ENCODE measurements around the gene RABL2A.
A peak's percentile ranks its signal among the peaks of the same experiment; 100 is the strongest.
"Not testable (repeated sequence)": the region's sequence is repeated elsewhere in the genome, so short reads cannot be mapped to it uniquely, and the experiment has no call there.

Gene RABL2A

DNA sequence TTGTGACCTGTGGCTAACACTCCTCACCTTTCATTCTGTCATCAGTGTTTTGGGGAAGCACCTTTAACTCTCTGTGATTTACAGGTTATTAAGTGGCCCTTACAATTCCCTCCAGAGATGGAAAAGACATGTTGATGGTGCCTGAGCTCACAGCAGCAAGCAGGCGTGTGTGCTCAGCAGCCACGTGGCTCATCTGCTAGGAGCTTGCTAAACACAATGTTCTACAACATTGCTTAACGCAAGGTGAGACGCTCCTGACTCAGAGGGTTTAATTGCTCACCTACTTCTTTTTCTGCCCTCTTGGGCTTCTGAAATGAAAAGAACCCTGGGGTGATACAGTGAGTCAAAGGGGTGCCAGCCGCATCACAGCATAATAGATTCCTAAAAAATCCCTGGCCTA is 6.1 kb upstream of the RABL2A start:
- not testable (repeated sequence) for DNase-seq

DNA sequence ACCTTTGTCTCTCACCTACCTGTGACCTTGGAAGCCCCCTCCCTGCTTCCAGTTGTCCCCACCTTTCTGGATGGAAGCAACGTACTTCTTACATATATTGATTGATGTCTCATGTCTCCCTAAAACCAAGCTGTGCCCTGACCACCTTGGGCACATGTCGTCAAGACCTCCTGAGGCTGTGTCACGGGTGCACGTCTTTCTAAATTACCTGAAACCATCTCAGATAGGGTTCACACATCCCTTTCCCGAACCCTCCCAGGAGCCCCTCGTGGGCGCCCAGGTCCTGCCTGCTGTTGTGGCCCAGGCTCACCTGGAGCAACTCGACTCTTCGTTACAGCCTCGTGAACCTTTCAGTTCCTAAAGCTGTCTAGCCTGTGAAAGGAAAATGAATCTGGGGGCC is 1.2 kb upstream of the RABL2A start:
- DNase-seq, result not testable (repeated sequence)

DNA sequence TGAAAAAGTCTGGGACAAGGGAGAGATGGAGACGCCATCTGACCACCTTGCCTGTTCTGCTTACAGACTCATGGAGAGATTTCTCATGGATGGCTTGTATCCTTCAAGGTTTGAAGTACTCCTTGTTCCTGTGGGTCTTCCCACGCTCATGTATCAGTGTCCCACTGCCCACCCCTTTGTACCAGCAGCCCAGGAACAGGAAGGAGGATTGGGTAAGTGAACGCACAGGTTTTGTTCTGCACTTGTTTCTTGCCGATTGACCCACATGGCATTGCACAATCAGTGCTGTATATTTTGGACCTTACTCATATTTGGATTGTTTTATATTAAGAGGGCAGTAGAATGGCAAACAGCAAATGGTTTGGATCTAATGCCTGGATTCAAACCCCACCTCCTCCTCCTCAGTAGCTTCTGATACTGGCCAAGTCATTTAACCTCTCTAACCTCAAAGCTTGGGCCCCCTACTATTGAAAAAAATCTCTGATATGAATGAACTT is 5.8 kb downstream of the RABL2A start:
- DNase-seq, result not testable (repeated sequence)

DNA sequence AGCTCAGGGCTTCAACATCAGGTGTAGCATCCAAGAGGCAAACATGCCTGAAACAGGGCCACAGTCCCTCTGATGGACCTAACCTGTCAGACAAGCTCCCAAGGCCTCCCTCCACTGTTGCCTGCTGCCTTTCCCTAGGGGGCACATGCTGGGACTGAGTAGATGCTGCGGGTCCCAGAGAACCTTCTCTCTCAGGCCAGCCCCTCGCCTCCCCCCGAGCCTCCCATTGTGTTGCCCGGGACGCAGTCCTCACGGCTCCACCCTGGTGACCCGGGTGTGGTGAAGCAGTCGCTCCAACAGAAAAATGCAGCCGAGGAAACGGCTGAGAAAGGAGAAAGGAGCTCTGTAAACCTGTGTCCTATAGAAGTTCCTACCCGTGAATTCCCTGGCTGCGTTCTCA is 8.3 kb downstream of the RABL2A start:
- DNase-seq, result not testable (repeated sequence)

DNA sequence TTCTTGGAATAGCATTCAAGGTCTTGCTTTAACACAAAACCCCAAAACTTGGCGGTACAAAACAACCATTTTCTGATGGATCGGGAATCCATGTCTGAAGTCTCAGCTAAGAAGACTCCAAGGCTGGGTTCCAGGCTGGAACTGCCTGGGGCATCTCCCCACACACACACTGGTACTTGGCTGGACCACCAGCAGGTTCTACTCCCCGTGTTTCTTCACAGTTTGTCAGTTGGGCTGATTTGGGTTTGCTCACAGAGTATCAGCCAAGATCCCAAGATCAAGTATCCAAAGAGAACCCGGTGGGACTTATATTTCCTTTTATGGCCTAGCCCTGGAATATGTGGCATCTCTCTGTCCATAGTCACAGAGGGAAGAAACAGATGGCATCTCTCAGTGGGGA is 9.2 kb downstream of the RABL2A start:
- not testable (repeated sequence) for DNase-seq

DNA sequence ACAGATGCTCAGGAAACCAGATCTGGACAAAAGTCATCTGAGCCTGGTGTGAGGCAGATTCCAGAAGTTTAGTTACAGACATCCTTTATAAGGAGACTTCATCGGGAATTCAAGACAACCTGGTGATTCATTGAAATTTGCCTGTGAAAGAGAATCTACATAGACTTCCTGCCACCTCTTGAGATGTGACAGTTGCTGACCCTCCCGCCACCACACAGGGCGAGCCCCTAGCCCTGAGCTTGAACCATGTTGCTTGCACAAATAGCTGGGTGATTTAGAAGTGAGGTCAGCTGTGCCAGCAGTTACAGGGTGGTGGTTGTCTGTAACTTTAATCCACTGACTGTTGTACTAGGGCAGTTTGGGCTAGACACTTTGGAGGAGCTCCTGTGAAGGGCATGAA is 11.0 kb downstream of the RABL2A start:
- not testable (repeated sequence) for DNase-seq

DNA sequence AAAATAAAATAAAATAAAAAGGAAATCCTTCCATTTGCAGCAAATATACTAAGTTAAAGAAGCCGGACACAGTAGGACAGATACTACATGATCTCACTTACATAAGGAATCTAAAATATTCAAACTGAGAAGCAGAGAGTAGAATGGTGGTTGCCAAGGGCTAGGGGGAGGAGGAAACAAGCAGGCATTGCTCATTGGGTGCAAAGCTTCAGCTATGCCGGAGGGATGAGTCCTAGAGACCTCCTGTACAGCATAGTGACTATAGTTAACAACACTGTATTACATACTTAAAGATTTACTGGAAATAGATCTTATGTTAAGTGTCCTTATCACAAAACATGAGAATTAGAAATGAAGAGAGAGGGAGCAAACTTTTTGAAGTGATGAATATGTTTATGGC is 19.2 kb downstream of the RABL2A start:
- DNase-seq, result not testable (repeated sequence)

DNA sequence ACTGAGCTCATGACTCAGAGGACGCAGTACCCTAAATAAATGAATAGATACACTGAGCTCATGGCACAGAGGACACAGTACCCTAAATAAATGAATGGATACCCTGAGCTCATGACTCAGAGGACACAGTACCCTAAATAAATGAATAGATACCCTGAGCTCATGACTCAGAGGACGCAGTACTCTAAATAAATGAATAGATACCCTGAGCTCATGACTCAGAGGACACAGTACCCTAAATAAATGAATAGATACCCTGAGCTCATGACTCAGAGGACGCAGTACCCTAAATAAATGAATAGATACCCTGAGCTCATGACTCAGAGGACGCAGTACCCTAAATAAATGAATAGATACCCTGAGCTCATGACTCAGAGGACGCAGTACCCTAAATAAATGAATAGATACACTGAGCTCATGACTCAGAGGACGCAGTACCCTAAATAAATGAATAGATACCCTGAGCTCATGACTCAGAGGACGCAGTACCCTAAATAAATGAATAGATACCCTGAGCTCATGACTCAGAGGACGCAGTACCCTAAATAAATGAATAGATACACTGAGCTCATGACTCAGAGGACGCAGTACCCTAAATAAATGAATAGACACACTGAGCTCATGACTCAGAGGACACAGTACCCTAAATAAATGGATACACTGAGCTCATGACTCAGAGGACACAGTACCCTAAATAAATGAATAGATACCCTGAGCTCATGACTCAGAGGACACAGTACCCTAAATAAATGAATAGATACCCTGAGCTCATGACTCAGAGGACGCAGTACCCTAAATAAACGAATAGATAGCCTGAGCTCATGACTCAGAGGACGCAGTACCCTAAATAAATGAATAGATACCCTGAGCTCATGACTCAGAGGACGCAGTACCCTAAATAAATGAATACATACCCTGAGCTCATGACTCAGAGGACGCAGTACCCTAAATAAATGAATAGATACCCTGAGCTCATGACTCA is 24.1 kb downstream of the RABL2A start:
- DNase-seq, result not testable (repeated sequence)

DNA sequence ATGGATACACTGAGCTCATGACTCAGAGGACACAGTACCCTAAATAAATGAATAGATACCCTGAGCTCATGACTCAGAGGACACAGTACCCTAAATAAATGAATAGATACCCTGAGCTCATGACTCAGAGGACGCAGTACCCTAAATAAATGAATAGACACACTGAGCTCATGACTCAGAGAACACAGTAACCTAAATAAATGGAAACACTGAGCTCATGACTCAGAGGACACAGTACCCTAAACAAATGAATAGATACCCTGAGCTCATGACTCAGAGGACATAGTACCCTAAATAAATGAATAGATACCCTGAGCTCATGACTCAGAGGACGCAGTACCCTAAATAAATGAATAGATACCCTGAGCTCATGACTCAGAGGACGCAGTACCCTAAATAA is 25.5 kb downstream of the RABL2A start:
- DNase-seq, result not testable (repeated sequence)

DNA sequence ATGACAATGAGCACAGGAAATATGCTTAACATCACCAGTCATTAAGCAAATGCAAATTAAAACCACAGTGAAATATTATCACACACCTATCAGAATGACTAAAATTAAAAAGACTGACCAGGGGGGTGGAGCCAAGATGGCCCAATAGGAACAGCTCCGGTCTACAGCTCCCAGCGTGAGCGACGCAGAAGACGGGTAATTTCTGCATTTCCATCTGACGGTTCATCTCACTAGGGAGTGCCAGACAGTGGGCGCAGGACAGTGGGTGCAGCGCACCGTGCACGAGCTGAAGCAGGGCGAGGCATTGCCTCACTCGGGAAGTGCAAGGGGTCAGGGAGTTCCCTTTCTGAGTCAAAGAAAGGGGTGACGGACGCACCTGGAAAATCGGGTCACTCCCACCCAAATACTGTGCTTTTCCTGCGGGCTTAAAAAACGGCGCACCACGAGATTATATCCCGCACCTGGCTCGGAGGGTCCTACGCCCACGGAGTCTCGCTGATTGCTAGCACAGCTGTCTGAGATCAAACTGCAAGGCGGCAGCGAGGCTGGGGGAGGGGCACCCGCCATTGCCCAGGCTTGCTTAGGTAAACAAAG is 29.1 kb downstream of the RABL2A start:
- DNase-seq, result not testable (repeated sequence)

DNA sequence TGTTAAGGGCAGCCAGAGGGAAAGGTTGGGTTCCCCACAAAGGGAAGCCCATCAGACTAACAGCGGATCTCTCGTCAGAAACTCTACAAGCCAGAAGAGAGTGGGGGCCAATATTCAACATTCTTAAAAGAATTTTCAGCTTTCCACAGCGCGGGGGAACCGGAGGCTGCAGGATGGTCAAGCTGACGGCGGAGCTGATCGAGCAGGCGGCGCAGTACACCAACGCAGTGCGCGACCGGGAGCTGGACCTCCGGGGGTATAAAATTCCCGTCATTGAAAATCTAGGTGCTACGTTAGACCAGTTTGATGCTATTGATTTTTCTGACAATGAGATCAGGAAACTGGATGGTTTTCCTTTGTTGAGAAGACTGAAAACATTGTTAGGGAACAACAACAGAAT is 30.7 kb downstream of the RABL2A start:
- not testable (repeated sequence) for DNase-seq

DNA sequence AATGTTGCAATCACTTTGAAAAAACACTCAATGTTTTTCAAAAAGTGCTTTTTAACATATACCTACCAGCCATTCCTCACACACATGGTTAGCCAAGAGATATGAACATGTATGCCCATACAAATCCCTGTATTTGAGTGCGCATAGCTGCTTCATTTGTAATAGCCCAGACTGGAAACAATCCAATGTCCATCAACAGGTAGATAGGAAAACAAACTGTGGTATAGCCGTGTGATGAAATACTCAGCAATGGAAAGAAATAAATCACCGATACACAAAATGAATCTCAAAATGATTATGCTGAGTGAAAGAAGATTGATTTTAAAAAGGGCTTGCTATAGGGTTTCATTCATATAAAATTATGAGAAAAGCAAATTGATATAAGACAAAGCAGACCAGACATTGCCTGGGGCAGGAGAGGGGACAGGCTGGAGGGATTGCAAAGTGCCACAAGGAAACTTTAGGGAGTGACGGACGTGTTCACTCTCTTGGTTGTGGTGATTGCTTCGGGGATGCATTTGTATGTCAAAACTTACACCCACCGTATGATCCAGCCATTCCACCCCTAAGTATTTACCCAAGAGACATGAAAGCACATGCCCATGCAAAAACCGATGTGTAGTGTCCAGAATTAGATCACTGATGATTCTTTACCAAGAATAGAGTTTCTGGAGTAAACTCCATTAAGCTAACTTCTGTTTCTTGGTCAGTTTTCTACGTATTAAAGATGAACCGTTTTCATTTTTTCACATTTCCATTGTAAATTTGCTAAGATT is 36.4 kb downstream of the RABL2A start:
- not testable (repeated sequence) for DNase-seq

DNA sequence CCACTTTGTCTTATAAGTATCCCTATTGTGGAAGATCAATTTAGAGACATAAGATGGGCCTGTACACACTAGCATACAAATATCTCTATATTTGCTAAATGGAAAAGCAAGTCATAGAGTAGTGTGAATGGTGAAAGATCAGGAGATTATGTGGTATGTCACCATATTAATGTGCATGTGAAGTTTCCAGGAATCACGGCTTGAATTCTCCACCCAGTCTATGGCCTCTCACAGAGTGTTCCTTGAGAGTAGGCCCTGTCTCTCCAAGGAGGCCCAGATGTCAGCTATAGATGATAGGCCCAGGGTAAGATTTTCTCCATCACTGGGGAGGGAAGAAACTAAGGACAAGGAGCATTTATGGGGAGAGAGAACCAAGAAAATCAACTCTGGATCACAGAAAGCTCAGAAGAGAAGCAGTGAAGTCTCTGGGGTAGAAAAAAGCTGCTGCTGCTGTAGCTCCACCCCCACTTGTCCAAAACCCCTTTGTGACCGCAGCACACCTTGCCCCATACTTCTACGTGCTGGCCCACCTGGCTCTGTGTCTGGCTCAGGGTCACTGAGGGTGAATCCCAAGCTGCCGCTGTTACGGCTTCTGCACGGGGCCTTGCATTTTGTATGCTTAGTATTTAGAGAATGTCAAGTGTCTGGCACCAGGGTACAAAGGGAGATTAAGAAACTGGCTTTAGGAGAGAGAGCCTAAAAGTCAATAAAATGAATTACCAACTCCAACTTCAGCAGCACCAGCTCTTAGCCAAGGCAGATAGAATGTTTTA is 37.9 kb downstream of the RABL2A start:
- DNase-seq, result not testable (repeated sequence)

DNA sequence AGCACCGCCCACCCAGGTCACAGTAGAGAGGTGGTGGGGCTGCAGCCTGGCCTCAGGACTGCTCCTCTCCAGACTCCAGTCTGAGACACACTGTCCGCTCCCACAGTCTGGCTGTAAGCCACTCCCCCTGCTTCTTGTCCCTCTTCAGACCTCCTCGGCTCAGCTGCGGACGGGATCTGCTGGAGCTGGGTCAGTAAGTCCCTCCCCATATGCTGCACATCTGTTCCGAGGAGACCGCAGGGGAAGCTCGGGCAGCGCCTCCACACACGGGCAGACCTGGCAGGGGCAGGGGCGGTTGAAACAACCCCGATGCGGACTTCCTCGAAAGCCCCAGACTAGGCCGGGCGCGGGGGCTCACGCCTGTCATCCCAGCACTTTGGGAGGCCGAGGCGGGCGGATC is 41.9 kb downstream of the RABL2A start:
- DNase-seq, result not testable (repeated sequence)

DNA sequence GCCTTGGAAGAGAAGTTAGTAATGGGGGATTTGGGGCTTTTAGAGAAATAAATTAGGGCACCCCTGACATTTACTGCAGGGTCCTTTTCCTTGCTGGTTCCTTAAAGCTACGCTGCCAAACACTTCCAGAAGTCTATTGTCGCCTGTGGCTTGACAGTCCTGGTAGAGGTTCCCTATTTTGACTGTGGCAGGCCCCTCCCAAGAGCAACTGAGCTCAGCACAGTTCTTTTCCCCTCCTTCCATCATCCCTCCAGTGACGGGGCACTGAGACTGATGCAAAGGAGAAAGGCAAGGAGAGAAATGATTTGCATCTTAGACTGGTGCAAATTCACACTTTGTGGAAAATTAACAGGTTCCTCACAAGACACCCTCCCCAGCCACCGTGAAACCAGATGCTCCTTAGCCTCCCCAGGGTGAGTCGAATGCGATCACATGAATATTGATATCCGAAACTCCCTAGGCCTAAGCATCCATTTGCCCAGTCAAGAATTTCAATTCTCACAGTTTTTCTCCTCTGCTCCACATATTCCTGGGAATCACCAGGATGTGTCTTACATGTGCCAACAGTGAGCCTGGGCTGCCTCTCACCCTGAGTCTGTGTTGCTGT is 45.4 kb downstream of the RABL2A start:
- no peak for DNase-seq

DNA sequence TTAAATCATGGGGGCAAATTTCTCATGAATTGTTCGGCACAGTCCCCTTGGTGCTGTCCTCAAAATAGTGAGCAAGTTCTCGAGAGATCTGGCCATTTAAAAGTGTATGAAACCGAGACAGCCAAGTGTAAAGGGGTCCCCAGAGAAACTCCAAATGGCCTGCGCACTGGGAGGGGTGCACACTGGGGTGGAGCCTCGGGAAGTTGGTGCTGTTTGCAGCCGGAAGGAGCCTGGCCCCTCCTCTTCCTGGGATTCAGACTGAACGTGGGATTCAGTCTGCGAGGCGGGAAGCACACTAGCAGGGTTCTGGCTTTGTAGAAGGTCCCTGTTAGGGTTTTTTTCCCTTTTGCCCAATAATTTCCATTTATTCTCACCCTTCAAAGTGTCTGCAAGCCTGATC is 48.8 kb downstream of the RABL2A start:
- DNase-seq, result no peak

DNA sequence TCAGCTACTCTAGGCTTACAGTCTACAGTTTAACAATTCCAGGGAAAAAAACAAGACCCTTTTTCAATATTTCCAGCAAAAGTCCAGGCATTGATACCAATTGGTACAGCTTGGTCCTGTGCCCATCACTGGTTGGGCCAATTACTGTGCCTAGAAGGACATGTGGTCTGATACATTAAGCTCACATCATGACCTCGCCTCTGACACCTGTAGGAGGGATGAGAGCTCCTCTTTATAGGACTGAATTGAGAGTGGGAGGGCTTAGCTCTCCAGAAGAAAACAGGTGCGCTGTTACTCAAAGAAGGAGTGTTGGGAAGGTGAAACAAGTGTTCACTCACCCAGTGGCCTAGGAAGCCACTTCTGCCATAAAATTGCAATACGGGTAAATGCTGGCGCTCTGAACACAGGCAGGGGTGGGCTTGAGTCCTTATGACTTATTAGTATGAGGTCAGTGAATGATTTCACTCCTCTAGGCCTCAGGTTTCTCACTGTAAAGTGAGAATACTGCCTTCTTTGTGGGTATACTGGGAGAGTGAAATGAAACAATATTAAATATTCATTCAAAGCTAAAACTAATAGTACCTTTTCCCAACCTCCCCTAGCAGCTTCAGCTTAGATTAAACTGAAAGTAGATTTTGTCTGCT is 49.7 kb downstream of the RABL2A start:
- DNase-seq, result no peak

DNA sequence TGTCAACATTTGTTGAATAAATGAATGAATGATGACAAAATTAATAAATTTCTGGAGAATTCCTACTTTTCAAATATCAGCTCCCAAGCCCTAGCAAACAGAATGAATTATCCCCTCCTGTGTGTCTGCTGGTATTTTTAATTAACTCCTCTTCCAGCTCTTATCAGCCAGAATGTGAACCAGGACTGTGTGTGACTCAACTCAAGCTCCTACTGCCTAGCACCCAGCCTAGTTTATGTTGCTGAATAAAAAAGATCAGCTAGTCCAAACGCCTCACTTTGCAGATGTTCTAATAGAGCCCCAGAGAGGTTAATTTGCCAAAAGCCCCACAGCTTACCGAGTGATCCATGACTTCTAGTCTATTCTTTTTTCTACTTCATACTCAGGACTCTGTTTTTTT is 50.3 kb downstream of the RABL2A start:
- no peak for DNase-seq

DNA sequence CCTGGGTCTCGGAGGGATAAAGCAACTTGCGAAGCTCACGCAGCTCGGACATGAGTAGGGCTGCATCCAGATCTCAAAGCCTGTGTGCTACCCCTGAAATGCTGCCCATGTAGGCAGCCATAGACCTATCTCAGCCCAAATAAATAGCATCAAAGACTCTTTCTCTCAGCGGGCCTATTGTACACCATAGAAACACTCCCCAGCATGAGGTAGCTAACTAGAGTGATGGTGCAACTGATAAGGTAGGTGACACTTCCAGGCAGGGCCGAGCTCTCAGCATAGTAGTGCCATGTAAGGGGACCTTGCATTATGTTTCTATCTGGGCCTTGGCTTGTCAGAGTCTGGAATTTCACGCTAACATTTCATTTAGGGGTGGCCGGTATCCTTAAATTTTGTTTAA is 52.4 kb downstream of the RABL2A start:
- peak in 1 of 2 experiments; percentile 13 for DNase-seq

DNA sequence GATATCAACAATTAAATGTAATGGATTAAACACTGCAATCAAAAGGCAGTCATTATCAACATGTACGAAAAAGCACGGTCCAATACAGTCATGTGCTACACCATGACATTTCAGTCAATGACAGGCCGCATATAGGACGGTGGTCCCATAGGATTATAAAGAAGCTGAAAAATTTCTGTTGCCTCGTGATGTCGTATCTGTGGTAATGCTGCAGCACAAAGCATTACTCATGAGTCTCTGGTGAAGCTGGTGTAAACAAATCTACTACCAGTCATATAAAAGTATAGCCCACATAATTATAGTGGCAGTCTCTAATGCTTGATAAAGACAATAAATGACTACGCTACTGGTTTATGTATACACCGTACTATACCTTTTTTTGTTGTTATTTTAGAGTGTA is 58.4 kb downstream of the RABL2A start:
- no peak for DNase-seq

DNA sequence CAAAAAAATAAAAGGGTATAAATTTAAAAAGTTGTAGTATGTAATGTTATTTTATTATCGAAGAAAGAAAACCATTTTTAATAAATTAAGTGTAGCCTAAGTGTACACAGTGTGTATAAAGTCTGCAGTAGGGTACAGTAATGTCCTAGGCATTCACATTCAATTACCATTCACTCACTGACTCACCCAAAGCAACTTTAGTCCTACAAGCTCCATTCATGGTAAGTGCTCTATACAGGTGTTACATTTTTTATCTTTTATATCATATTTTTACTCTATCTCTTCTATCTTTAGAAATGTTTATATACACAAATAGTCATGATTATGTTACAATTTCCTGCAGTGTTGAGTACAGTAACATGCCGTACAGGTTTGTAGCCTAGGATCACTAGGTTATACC is 59.5 kb downstream of the RABL2A start:
- DNase-seq, result no peak
